Uterus (tissue), 4 donors: ENCODE data around the gene C11orf52. TPM values are rescaled to one million over a fixed set of nuclear protein-coding genes. Genes with fewer than 3 reads are reported as not detected.

ENCODE experiments used
- DNase-seq, 2 donors: peaks; one replicate each; pipeline ENCODE4 v3.0.0-alpha.2; 2019 to 2020
- H3K27ac ChIP-seq, 2 donors: fragments of 200-600 bp; sonication (generic); 1 replicate in 1 of 2; 2 replicates in 1 of 2; pipeline ENCODE4 v1.5.1; 2016 to 2018
- H3K27me3 ChIP-seq, 2 donors: fragments of 200-600 bp; sonication (generic); one replicate each; pipeline ENCODE4 v1.5.1; 2018 to 2019; ENCODE audit warnings: control low read depth in 1 of 2
- H3K36me3 ChIP-seq, 2 donors: fragments of 200-600 bp; sonication (generic); one replicate each; pipeline ENCODE4 v1.5.1; 2019; ENCODE audit warnings: control low read depth in 1 of 2
- H3K4me1 ChIP-seq, 2 donors: fragments of 200-600 bp; sonication (generic); one replicate each; pipeline ENCODE4 v1.5.1; 2018 to 2019; ENCODE audit warnings: control low read depth in 1 of 2
- H3K4me3 ChIP-seq, 2 donors: fragments of 200-600 bp; sonication (generic); 1 replicate in 1 of 2; 2 replicates in 1 of 2; pipeline ENCODE4 v1.5.1; 2018 to 2019; ENCODE audit warnings: mild to moderate bottlenecking in 1 of 2
- H3K9me3 ChIP-seq, 2 donors: fragments of 200-600 bp; sonication (generic); one replicate each; pipeline ENCODE4 v1.5.1; 2019; ENCODE audit warnings: control low read depth in 1 of 2
- POLR2A ChIP-seq, 2 donors: fragments of 450-650 bp; IDR thresholded peaks; one replicate each; pipeline ENCODE4 v1.6.1; 2016; ENCODE audit warnings: antibody characterized with exemption in 2 of 2, mild to moderate bottlenecking in 1 of 2, moderate library complexity in 1 of 2
- intact Hi-C: fragments of 100-400 bp; cut with DNase I; formaldehyde crosslinking; loops from one replicate; pipeline ENCODE4 v1.15.1; 2023; ENCODE audit warnings: low total_unique reads
- total RNA-seq, 4 donors: library from RNA; depleted of rRNA in 3 of 4; stranded (reverse); fragments of >200 nt in 3 of 4; gene quantifications; one replicate each; pipeline versions ENCODE4 v1.1.0 to v1.2.4, GENCODE V29; 2014 to 2023
- TF ChIP-seq, protein P1 (sequence below), 4 experiments: fragments of 200-600 bp in 2 of 4; fragments of 450-650 bp in 2 of 4; sonication (generic) in 2 of 4; IDR thresholded peaks; one replicate each; pipeline ENCODE4 v1.5.1; 2016 to 2019; ENCODE audit warnings: antibody characterized with exemption in 4 of 4, mild to moderate bottlenecking in 2 of 4, moderate library complexity in 1 of 4
- donor health status: DM: yes; HTN: yes; CAD: no.

Gene C11orf52
- total RNA-seq, 4 donors from 2014 or later: 1.6 to 2.4 TPM; not detected in 2

DNA sequence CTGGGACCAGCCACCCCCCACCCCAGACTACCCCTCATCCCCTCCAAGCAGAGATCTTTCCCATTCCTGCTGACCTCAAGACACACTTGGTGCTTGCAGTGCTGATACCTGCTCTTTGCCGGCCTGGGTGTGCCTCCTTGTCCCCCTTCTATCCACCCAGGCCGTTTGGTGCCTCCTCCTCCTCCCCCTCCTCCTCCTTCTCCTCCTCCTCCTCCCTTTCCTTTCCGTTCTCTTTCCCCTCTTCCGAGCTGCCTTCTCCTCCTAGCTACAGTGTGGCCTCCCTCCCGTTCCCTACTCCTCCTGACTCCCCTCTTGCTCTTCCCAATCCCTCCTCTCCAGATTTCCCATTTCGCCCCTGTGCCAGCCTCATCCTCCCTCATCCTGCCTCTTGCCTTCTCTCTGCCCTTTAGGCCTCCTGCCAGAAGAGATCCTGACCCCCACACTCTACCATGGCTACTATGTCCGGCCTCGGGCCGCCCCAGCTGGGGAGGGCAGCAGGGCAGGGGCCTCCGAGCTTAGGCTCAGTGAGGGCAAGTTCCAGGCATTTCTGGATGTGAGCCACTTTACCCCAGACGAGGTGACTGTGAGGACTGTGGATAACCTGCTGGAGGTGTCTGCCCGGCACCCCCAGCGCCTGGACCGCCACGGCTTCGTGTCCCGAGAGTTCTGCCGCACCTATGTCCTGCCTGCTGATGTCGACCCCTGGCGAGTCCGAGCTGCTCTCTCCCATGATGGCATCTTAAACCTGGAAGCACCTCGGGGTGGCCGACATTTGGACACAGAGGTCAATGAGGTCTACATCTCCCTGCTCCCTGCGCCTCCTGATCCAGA, 5.5 kb upstream of the C11orf52 start:
- Histone ChIP-seq H3K27me3 (no peaks in the 10 kb centered on the region), H3K4me3 (peak overlapping the region; percentile 45 to 54), H3K4me1 (no peaks in the 10 kb centered on the region), H3K9me3 (no peaks in the 10 kb centered on the region), H3K36me3 (no peaks in the 10 kb centered on the region), H3K27ac (peak overlapping the region; percentile 93 to 98)
- no peak for TF ChIP-seq POLR2A (IDR thresholded peaks at IDR 0.05)
- TF ChIP-seq, protein P1, sequence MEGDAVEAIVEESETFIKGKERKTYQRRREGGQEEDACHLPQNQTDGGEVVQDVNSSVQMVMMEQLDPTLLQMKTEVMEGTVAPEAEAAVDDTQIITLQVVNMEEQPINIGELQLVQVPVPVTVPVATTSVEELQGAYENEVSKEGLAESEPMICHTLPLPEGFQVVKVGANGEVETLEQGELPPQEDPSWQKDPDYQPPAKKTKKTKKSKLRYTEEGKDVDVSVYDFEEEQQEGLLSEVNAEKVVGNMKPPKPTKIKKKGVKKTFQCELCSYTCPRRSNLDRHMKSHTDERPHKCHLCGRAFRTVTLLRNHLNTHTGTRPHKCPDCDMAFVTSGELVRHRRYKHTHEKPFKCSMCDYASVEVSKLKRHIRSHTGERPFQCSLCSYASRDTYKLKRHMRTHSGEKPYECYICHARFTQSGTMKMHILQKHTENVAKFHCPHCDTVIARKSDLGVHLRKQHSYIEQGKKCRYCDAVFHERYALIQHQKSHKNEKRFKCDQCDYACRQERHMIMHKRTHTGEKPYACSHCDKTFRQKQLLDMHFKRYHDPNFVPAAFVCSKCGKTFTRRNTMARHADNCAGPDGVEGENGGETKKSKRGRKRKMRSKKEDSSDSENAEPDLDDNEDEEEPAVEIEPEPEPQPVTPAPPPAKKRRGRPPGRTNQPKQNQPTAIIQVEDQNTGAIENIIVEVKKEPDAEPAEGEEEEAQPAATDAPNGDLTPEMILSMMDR (IDR thresholded peaks at IDR 0.05): no peak
- intact Hi-C loops: no loop called here
- peak; percentile 50 to 52 for DNase-seq

DNA sequence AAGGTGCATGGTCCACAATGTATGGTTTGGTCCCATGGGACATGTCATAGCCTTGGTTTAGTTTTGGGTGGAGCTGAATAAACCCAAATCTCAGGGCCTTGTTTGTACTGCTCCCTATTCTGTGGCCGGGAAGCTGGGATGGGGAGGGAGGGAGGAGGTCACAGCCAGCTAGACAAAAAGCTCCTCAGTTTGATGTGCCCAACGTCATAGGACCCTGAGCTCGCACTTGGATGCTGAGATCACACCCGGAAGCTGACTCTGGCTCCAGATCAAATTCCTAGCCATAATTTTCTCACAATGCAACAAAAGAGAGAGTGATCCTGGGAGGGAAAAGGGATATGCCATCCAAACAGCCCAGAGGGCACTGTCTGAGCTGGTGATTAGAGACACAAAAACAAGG, 4.7 kb upstream of the C11orf52 start:
- intact Hi-C loops: no loop called here
- Histone ChIP-seq H3K4me1 (no peaks in the 10 kb centered on the region), H3K27ac (peak overlapping the region; percentile 93 to 98), H3K4me3 (peak overlapping the region; percentile 45 to 54), H3K27me3 (no peaks in the 10 kb centered on the region), H3K36me3 (no peaks in the 10 kb centered on the region), H3K9me3 (no peaks in the 10 kb centered on the region)
- TF ChIP-seq POLR2A (IDR thresholded peaks at IDR 0.05): peak; percentile 41 to 54
- TF ChIP-seq, protein P1 (IDR thresholded peaks at IDR 0.05): no peak
- peak; percentile 55 to 75 for DNase-seq

DNA sequence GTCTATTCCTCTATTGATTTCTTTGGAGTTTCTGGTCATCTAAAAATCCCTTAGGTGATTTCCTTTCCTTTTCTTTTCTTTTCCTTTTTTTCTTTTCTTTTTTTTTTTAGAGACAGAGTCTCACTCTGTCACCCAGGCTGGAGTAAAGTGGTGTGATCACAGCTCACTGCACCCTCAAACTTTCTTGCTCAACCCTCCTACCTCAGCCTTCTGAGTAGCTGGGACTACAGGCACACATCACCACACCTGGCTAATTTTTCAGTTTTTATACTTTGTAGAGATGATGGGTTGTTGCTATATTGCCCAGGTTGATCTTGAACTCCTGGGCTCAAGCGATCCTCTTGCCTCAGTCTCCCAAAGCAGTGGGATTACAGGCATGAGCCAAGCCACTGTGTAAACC, 1.9 kb upstream of the C11orf52 start:
- no peak overlapping the region for H3K27ac ChIP-seq
- no peaks in the 10 kb centered on the region for H3K36me3 ChIP-seq
- DNase-seq: no peak
- no peaks in the 10 kb centered on the region for H3K9me3 ChIP-seq
- H3K4me3 ChIP-seq: no peak overlapping the region
- TF ChIP-seq, protein P1 (IDR thresholded peaks at IDR 0.05): no peak
- TF ChIP-seq POLR2A (IDR thresholded peaks at IDR 0.05): no peak
- intact Hi-C loops: no loop called here
- H3K4me1 ChIP-seq: no peaks in the 10 kb centered on the region
- H3K27me3 ChIP-seq: no peaks in the 10 kb centered on the region

DNA sequence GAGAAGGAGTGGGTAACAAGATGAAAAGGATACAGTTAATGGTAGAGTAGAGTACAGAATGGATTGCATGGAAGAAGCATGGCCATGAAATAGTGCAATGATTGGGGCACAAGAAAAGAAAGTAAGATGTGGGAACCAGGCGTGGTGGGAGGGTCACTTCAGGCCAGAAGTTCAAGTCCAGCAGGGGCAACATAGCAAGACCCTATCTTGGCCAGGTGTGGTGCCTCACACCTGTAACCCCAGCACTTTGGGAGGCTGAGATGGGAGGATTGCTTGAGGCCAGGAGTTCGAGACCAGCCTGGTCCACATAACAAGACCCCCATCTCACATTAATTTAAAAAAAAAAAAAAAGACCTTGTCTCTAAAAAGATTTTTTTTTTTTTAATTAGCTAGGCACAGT, 1.4 kb upstream of the C11orf52 start:
- DNase-seq: no peak
- Histone ChIP-seq H3K9me3 (no peaks in the 10 kb centered on the region), H3K4me3 (no peak overlapping the region), H3K27ac (no peak overlapping the region), H3K27me3 (no peaks in the 10 kb centered on the region), H3K4me1 (no peaks in the 10 kb centered on the region), H3K36me3 (no peaks in the 10 kb centered on the region)
- intact Hi-C loops: no loop called here
- TF ChIP-seq, protein P1 (IDR thresholded peaks at IDR 0.05): no peak
- no peak for TF ChIP-seq POLR2A (IDR thresholded peaks at IDR 0.05)

DNA sequence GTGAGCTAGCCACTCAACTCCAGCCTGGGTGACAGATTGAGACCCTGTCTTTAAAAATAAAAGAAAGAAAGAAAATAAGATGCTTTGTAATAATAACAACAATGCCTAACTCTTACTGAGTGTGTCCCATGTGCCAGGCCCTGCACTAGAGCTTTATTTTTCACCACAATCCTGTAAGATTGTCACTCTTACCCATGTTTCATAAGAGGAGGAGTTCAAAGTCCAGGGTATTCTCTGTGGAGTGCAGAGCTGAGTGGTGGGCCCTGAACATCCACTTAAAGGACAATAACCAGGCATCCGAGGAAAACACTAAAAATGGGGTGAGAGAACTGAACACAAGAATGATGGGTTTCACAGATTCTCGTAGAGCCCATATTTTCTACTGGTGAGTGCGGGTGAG, 925 bp upstream of the C11orf52 start:
- TF ChIP-seq POLR2A (IDR thresholded peaks at IDR 0.05): no peak
- TF ChIP-seq, protein P1 (IDR thresholded peaks at IDR 0.05): no peak
- Histone ChIP-seq H3K27ac (peak overlapping the region in 1 of 2 donors; percentile 42), H3K9me3 (no peaks in the 10 kb centered on the region), H3K36me3 (no peaks in the 10 kb centered on the region), H3K4me3 (no peak overlapping the region), H3K27me3 (no peaks in the 10 kb centered on the region), H3K4me1 (no peaks in the 10 kb centered on the region)
- DNase-seq: no peak
- intact Hi-C loops: no loop called here
